NB4 (cell line): ENCODE results near the gene GTF2F2.
A peak's percentile ranks its signal among the peaks of the same experiment; 100 is the strongest.

Experiments used
- DNase-seq: peaks from one replicate; pipeline ENCODE4 v3.0.0; 2010; ENCODE audit warnings: low read depth
- H3K4me3 ChIP-seq: one replicate; pipeline ENCODE4 v1.5.1; 2011; ENCODE audit warnings: mild to moderate bottlenecking, low read depth, low read length, moderate library complexity
- MYC ChIP-seq: IDR thresholded peaks from 2 replicates; pipeline ENCODE4 v1.6.1; 2011; ENCODE audit warnings: low read depth, low read length
- POLR2A ChIP-seq: IDR thresholded peaks from 2 replicates; pipeline ENCODE4 v1.6.1; 2011; ENCODE audit warnings: mild to moderate bottlenecking; ENCODE audit not compliant: insufficient read length; ENCODE audit errors: extremely low read depth
- TF ChIP-seq, protein P1 (sequence below): IDR thresholded peaks from one replicate; pipeline ENCODE4 v1.5.1; 2012; ENCODE audit warnings: low read depth, low read length
- TF ChIP-seq, protein P2 (sequence below): IDR thresholded peaks from 2 replicates; pipeline ENCODE4 v1.6.1; 2011; ENCODE audit warnings: low read depth, low read length

The GTF2F2 gene

GRCh38 chr13:45320876-45321629, 200.7 kb downstream of the GTF2F2 start:
- no peak for TF ChIP-seq POLR2A
- TF ChIP-seq MYC, result peak; percentile 94
- TF ChIP-seq, protein P1, sequence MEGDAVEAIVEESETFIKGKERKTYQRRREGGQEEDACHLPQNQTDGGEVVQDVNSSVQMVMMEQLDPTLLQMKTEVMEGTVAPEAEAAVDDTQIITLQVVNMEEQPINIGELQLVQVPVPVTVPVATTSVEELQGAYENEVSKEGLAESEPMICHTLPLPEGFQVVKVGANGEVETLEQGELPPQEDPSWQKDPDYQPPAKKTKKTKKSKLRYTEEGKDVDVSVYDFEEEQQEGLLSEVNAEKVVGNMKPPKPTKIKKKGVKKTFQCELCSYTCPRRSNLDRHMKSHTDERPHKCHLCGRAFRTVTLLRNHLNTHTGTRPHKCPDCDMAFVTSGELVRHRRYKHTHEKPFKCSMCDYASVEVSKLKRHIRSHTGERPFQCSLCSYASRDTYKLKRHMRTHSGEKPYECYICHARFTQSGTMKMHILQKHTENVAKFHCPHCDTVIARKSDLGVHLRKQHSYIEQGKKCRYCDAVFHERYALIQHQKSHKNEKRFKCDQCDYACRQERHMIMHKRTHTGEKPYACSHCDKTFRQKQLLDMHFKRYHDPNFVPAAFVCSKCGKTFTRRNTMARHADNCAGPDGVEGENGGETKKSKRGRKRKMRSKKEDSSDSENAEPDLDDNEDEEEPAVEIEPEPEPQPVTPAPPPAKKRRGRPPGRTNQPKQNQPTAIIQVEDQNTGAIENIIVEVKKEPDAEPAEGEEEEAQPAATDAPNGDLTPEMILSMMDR, result no peak
- TF ChIP-seq, protein P2, sequence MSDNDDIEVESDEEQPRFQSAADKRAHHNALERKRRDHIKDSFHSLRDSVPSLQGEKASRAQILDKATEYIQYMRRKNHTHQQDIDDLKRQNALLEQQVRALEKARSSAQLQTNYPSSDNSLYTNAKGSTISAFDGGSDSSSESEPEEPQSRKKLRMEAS, result peak; percentile 96
- DNase-seq, result peak; percentile 86
- no peak overlapping the region for H3K4me3 ChIP-seq

DNA sequence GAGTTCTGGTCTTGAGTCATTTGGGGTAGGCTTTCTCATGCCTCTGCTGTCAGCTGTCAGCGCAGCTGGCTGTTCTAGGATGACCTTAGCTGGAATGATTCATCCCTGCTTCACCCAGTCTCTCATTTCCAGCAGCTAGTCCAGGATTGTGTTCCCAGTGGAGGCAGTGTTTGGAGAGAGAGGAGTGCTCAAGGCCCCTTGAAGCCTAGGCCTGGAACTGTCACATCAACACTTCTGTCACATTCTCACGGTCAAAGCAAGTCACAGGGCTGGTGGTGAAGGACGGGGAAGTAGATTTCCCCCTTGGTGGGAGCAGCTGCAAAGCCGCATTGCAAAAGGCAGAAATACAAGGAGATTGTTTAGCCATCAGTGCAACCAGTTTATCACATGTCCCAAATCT, 205.5 kb downstream of the GTF2F2 start:
- H3K4me3 ChIP-seq, result no peak overlapping the region
- DNase-seq, result peak; percentile 64
- peak; percentile 16; the same call in 1 of the 2 replicates for TF ChIP-seq MYC
- TF ChIP-seq, protein P2, result peak; percentile 64
- no peak for TF ChIP-seq POLR2A

GRCh38 chr13:45327253-45327955, 207.1 kb downstream of the GTF2F2 start:
- no peak overlapping the region for H3K4me3 ChIP-seq
- DNase-seq, result peak; percentile 43
- no peak for TF ChIP-seq POLR2A
- TF ChIP-seq, protein P1, result no peak
- TF ChIP-seq MYC, result no peak
- TF ChIP-seq, protein P2, result no peak

- TF ChIP-seq POLR2A (no peak), MYC (no peak)
- no peak for DNase-seq
- no peak overlapping the region for H3K4me3 ChIP-seq
Measured at GRCh38 chr13:45328661-45329111, 208.4 kb downstream of the GTF2F2 start.

DNA sequence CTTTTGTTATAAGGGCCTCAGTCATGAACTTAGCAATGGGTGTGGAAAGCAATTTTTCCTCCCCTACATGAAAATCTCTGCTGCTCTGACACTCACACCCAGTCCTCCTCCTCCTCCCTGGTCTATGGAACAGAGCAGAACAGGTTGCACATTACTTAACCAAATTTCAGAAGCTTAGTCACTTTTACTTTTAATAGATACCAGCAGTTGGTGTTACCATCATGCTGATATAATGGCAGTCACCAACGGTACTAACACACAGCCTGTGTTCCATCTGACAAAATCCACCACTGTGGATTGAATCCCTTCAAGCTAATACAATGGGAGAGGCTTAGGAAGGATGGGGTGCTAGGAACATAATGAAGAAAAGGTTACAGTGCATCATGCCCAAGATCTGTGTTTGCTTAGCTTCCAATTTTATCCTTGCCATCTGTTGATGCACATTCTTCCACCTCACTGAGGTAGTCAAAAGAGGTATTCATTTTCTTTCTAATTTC, 210.9 kb downstream of the GTF2F2 start:
- TF ChIP-seq MYC (no peak), POLR2A (no peak)
- TF ChIP-seq, protein P1, result no peak
- TF ChIP-seq, protein P2, result no peak
- H3K4me3 ChIP-seq, result no peak overlapping the region
- peak; percentile 57 for DNase-seq

DNA sequence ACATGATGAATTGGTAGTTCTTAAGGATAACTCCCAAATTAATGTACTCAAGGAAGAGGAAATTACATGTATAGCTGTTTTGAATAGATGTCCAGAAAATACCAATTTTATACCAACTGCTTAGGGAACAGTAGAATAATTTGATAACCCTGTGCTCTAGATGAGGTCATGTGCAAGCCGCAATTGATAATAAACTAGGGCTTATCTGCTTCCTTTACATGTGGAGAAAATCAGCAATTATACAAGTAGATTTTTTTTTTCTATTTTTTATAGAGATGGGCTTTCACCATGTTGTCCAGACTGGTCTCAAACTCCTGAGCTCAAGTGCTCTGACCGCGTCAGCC, 211.4 kb downstream of the GTF2F2 start:
- DNase-seq, result no peak
- no peak overlapping the region for H3K4me3 ChIP-seq
- TF ChIP-seq MYC, result no peak
- TF ChIP-seq, protein P1, result no peak
- TF ChIP-seq, protein P2, result no peak
- TF ChIP-seq POLR2A, result no peak
